Karpas-422 (cell line): ENCODE measurements around the gene MKRN2OS. TPM values are rescaled to one million over a fixed set of nuclear protein-coding genes. Genes with fewer than 3 reads are reported as not detected.
A peak's percentile ranks its signal among the peaks of the same experiment; 100 is the strongest.

Experiments
- DNase-seq: peaks from one replicate; pipeline ENCODE4 v3.0.0-alpha.2; 2015
- H2AFZ ChIP-seq: fragments of 200-600 bp; sonication (generic); 2 replicates; pipeline ENCODE4 v1.6.1; 2014; ENCODE audit warnings: antibody characterized with exemption, low read length, mixed read lengths
- H3K27ac ChIP-seq: fragments of 200-600 bp; sonication (generic); 2 replicates; pipeline ENCODE4 v1.5.1; 2014; ENCODE audit warnings: mild to moderate bottlenecking, low read length, moderate library complexity
- H3K27me3 ChIP-seq: fragments of 200-600 bp; sonication (generic); 2 replicates; pipeline ENCODE4 v1.6.1; 2014; ENCODE audit warnings: low read length, mixed read lengths
- H3K36me3 ChIP-seq: fragments of 200-600 bp; sonication (generic); 2 replicates; pipeline ENCODE4 v1.6.1; 2014; ENCODE audit warnings: low read length, mixed read lengths; ENCODE audit not compliant: insufficient read depth
- H3K4me1 ChIP-seq: fragments of 200-600 bp; sonication (generic); 2 replicates; pipeline ENCODE4 v1.6.1; 2014; ENCODE audit warnings: mild to moderate bottlenecking, low read length, mixed read lengths
- H3K4me2 ChIP-seq: fragments of 200-600 bp; sonication (generic); 2 replicates; pipeline ENCODE4 v1.6.1; 2014; ENCODE audit warnings: low read length, low read depth, mild to moderate bottlenecking; ENCODE audit not compliant: poor library complexity, severe bottlenecking
- H3K4me3 ChIP-seq: fragments of 200-600 bp; sonication (generic); 2 replicates; pipeline ENCODE4 v1.5.1; 2014; ENCODE audit warnings: mild to moderate bottlenecking, antibody characterized with exemption, low read length, mixed read lengths
- H3K79me2 ChIP-seq: fragments of 200-600 bp; sonication (generic); 2 replicates; pipeline ENCODE4 v1.6.1; 2014; ENCODE audit warnings: mild to moderate bottlenecking, low read length, mixed read lengths
- H3K9ac ChIP-seq: fragments of 200-600 bp; sonication (generic); 2 replicates; pipeline ENCODE4 v1.6.0; 2014; ENCODE audit warnings: low read length
- H3K9me2 ChIP-seq: fragments of 200-600 bp; sonication (generic), shearing (Covaris generic); replicated peaks from 2 replicates; pipeline ENCODE4 v1.6.0; 2014; ENCODE audit warnings: mild to moderate bottlenecking, low read length, moderate library complexity; ENCODE audit not compliant: insufficient read depth
- H3K9me3 ChIP-seq: fragments of 300-700, 200-600 bp; sonication (generic); 2 replicates; pipeline ENCODE4 v1.6.1; 2014; ENCODE audit warnings: low read length, mixed read lengths
- H4K20me1 ChIP-seq: fragments of 200-600 bp; sonication (generic); 2 replicates; pipeline ENCODE4 v1.6.1; 2014; ENCODE audit warnings: mild to moderate bottlenecking, antibody characterized with exemption, low read length, low read depth; ENCODE audit not compliant: insufficient read depth
- total RNA-seq: library from RNA; depleted of rRNA; stranded (reverse); fragments of >200 nt; shearing (Covaris generic); gene quantifications from 2 replicates; pipeline ENCODE4 v1.2.3, GENCODE V29; 2014; ENCODE audit warnings: low replicate concordance

Gene MKRN2OS
- total RNA-seq, 1 experiment from 2014 or later: not detected

GRCh38 chr3:12559520-12559919 lies 14.2 kb upstream of the MKRN2OS start:
- H3K9me3 ChIP-seq: no peaks in the 10 kb centered on the region
- H3K4me3 ChIP-seq: peak overlapping the region; percentile 80
- no peaks in the 10 kb centered on the region for H3K27me3 ChIP-seq
- H4K20me1 ChIP-seq: peaks cover 28% of the 10 kb centered on the region
- peak overlapping the region; percentile 87 for H3K4me2 ChIP-seq
- no peaks in the 10 kb centered on the region for H3K9me2 ChIP-seq
- H2AFZ ChIP-seq: no peak overlapping the region
- H3K36me3 ChIP-seq: no peaks in the 10 kb centered on the region; the same call in 1 of the 2 replicates
- peak overlapping the region; percentile 78 for H3K27ac ChIP-seq
- peaks cover 74% of the 10 kb centered on the region for H3K79me2 ChIP-seq
- no peak for DNase-seq
- H3K4me1 ChIP-seq: peaks cover 53% of the 10 kb centered on the region
- peak overlapping the region; percentile 97 for H3K9ac ChIP-seq

- Histone ChIP-seq H3K4me1 (peaks cover 57% of the 10 kb centered on the region), H3K36me3 (no peaks in the 10 kb centered on the region), H3K79me2 (peaks cover 66% of the 10 kb centered on the region), H3K27ac (0 out of 2 replicates have a peak overlapping the region, but pooled peaks have one; percentile 72), H3K9me3 (no peaks in the 10 kb centered on the region), H2AFZ (no peak overlapping the region), H3K9ac (peak overlapping the region; percentile 97), H3K4me2 (peak overlapping the region; percentile 87), H4K20me1 (peaks cover 28% of the 10 kb centered on the region), H3K4me3 (peak overlapping the region; percentile 80), H3K27me3 (no peaks in the 10 kb centered on the region), H3K9me2 (no peaks in the 10 kb centered on the region)
- DNase-seq: no peak
Observed at GRCh38 chr3:12558706-12559105, 13.4 kb upstream of the MKRN2OS start.

- H3K4me1 ChIP-seq: peaks cover 60% of the 10 kb centered on the region
- no peaks in the 10 kb centered on the region for H3K36me3 ChIP-seq
- peaks cover 56% of the 10 kb centered on the region for H3K79me2 ChIP-seq
Observed at GRCh38 chr3:12557473-12558100, 12.3 kb upstream of the MKRN2OS start.

GRCh38 chr3:12556690-12557472 lies 11.6 kb upstream of the MKRN2OS start, which contains the start of gene MKRN2:
TSS of gene MKRN2 (plus strand) at chr3:12557087. CDS start at chr3:12557151, 64 bp downstream.
- peak within 1 kb of the TSS; percentile 87 for H3K4me2 ChIP-seq
- H3K27me3 ChIP-seq: no peaks in the 10 kb centered on the region
- H4K20me1 ChIP-seq: peaks cover 28% of the 10 kb centered on the region
- peaks cover 49% of the 10 kb centered on the region for H3K79me2 ChIP-seq
- H3K4me1 ChIP-seq: peaks cover 55% of the 10 kb centered on the region
- no peaks in the 10 kb centered on the region for H3K36me3 ChIP-seq
- peak within 1 kb of the TSS; percentile 83 for H2AFZ ChIP-seq
- H3K4me3 ChIP-seq: peak within 1 kb of the TSS; percentile 80
- H3K27ac ChIP-seq: peak within 1 kb of the TSS; percentile 72
- DNase-seq: peak; percentile 95
- H3K9me2 ChIP-seq: no peaks in the 10 kb centered on the region
- H3K9me3 ChIP-seq: no peaks in the 10 kb centered on the region
- H3K9ac ChIP-seq: peak within 1 kb of the TSS; percentile 97

More at GRCh38 chr3:12557473-12558100, 12.3 kb upstream of the MKRN2OS start:
- Histone ChIP-seq H3K4me2 (peak overlapping the region; percentile 87), H3K9ac (peak overlapping the region; percentile 97), H3K9me3 (no peaks in the 10 kb centered on the region), H3K9me2 (no peaks in the 10 kb centered on the region), H3K27ac (peak overlapping the region; percentile 72), H4K20me1 (peaks cover 28% of the 10 kb centered on the region), H3K4me3 (peak overlapping the region; percentile 80), H3K27me3 (no peaks in the 10 kb centered on the region), H2AFZ (peak overlapping the region; percentile 56; the same call in 1 of the 2 replicates)
- DNase-seq: peak; percentile 57

DNA sequence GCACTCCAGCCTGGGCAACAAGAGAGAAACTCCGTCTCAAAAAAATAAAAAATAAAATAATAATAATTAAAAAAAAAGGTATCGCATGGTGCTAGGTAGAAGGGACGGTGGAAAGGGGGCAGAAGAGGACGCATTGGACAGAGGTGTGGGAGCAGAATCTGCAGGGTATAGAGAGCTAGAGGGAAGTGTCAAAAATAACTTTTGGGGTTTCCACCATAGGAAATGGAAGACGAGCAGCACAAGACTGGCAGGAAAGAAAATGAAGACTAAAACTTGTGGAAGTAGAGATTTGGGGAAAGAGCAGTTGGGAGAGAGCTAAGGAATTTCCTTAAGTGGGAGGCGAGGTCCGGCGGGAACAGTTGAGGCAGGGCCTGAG lies 11.0 kb upstream of the MKRN2OS start:
- Histone ChIP-seq H3K79me2 (peaks cover 44% of the 10 kb centered on the region), H3K4me2 (peak overlapping the region; percentile 87), H3K9ac (peak overlapping the region; percentile 97), H3K36me3 (no peaks in the 10 kb centered on the region), H3K4me1 (peaks cover 50% of the 10 kb centered on the region), H3K4me3 (peak overlapping the region; percentile 80), H4K20me1 (peaks cover 28% of the 10 kb centered on the region), H3K27me3 (no peaks in the 10 kb centered on the region), H2AFZ (peak overlapping the region; percentile 83), H3K9me3 (no peaks in the 10 kb centered on the region), H3K9me2 (no peaks in the 10 kb centered on the region), H3K27ac (no peak overlapping the region)
- DNase-seq: peak; percentile 50

DNA sequence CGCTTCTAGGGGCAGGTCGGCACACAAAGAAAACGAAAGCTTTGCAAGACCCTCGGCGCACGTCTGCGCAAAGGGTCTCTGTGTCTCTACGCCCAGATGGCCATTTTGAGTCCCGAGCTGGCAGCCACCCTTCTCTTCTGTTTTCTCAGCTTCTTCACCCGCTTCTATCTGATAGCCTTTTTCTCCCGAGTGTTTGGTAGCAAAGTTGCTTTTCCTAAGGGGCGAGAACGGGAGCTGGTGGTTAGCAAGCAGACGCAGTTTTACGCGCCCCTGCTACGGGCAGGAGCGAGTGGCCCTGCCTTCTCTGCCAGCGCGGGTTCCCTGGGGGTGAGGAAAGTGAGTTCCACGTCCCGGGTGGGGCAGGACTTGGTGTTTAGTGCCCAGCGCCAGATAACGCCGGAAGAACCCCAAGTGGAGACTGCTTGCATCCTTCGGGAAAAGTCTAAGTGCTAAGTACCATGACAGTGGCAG lies 8.7 kb upstream of the MKRN2OS start:
- Histone ChIP-seq H3K27ac (no peak overlapping the region), H3K9me2 (no peaks in the 10 kb centered on the region), H3K36me3 (no peaks in the 10 kb centered on the region), H3K4me3 (peak overlapping the region; percentile 70), H4K20me1 (peaks cover 10% of the 10 kb centered on the region), H3K9me3 (no peaks in the 10 kb centered on the region), H3K4me2 (peak overlapping the region; percentile 84), H2AFZ (peak overlapping the region; percentile 98), H3K4me1 (peaks cover 26% of the 10 kb centered on the region), H3K27me3 (no peaks in the 10 kb centered on the region), H3K9ac (peak overlapping the region; percentile 73), H3K79me2 (peaks cover 20% of the 10 kb centered on the region)
- DNase-seq: peak; percentile 59

DNA sequence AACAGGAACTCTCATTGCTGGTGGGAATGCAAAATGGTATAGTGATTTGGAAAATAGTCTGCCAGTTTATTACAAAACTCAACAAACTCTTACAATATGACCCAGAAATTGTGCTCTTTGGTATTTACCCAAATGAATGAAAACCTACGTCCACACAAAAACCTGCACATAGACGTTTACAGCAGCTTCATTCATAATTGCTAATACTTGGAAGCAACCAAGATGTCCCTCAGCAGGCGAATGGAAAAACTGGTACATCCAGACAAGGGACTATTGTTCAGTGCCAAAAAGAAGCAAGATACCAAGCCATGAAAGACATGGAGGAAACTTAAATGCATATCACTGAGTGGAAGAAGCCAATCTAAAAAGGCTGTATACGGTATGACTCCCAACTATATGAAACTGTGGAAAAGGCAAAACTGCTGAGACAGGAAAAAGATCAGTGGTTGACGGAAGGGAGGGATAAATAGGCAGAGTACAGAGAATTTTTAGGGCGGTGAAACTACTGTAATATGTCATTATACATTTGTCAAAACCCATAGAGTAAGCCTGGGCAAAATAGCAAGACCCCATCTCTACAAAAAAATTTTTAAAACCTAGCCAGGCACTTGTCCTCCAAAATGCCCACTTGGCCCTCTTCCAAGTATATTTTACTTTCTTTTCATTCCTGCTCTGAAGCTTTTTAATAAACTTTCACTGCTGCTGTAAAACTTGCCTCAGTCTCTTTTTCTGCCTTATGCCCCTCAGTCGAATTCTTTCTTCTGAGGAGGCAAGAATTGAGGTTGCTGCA lies 4.9 kb upstream of the MKRN2OS start:
- H4K20me1 ChIP-seq: no peaks in the 10 kb centered on the region
- H2AFZ ChIP-seq: no peak overlapping the region
- no peaks in the 10 kb centered on the region for H3K36me3 ChIP-seq
- H3K9ac ChIP-seq: no peak overlapping the region
- H3K4me2 ChIP-seq: no peak overlapping the region
- H3K4me3 ChIP-seq: no peak overlapping the region
- H3K79me2 ChIP-seq: no peaks in the 10 kb centered on the region
- DNase-seq: no peak
- H3K4me1 ChIP-seq: peaks cover 7% of the 10 kb centered on the region
- no peak overlapping the region for H3K27ac ChIP-seq
- H3K9me2 ChIP-seq: no peaks in the 10 kb centered on the region
- no peaks in the 10 kb centered on the region for H3K27me3 ChIP-seq
- no peaks in the 10 kb centered on the region for H3K9me3 ChIP-seq
